A673 (cell line): ENCODE results near the gene ATP10A. TPM values are rescaled to one million over a fixed set of nuclear protein-coding genes. Genes with fewer than 3 reads are reported as not detected.

ENCODE experiments used
- BruUV-seq: library from RNA; stranded (reverse); fragments of 400-500 nt; replicated peaks from 2 replicates; lab custom pipeline; 2021; lab: Mats Ljungman, UMichigan
- CTCF ChIA-PET: fragments of 300-600 bp; sonication (Branson Sonifier 250); formaldehyde crosslinking; loops from one replicate; lab custom pipeline; 2022; ENCODE audit warnings: antibody characterized with exemption; lab: Charles Lee
- POLR2A ChIA-PET: fragments of 300-600 bp; sonication (Branson Sonifier 250); formaldehyde crosslinking; loops from one replicate; lab custom pipeline; 2022; ENCODE audit warnings: antibody characterized with exemption; ENCODE audit not compliant: low non-redundant PET; lab: Charles Lee
- DNase-seq: peaks from one replicate; pipeline ENCODE4 v3.0.0-alpha.2; 2015; ENCODE audit warnings: low spot score
- H3K27ac ChIP-seq: fragments of 200-600 bp; sonication (generic); 2 replicates; pipeline ENCODE4 v1.5.1; 2016; ENCODE audit warnings: mixed run types, low read depth, mild to moderate bottlenecking, mixed read lengths, antibody characterized with exemption, low read length; ENCODE audit not compliant: poor library complexity, severe bottlenecking
- H3K27me3 ChIP-seq: fragments of 200-600 bp; sonication (generic); replicated peaks from 2 replicates; pipeline ENCODE4 v1.6.1; 2017; ENCODE audit warnings: mixed run types, low read depth, mild to moderate bottlenecking, mixed read lengths, antibody characterized with exemption, low read length; ENCODE audit not compliant: insufficient read depth, poor library complexity
- H3K36me3 ChIP-seq: fragments of 200-600 bp; sonication (generic); 2 replicates; pipeline ENCODE4 v1.6.1; 2016; ENCODE audit warnings: mixed run types, mild to moderate bottlenecking, mixed read lengths, antibody characterized with exemption, low read length; ENCODE audit not compliant: insufficient read depth, poor library complexity, severe bottlenecking
- H3K4me1 ChIP-seq: fragments of 200-600 bp; sonication (generic); 2 replicates; pipeline ENCODE4 v1.6.1; 2017; ENCODE audit warnings: mixed run types, mild to moderate bottlenecking, mixed read lengths, antibody characterized with exemption, low read length; ENCODE audit not compliant: insufficient read depth, poor library complexity, severe bottlenecking
- H3K4me3 ChIP-seq: fragments of 200-600 bp; sonication (generic); 2 replicates; pipeline ENCODE4 v1.5.1; 2016; ENCODE audit warnings: low read depth, mixed run types, mild to moderate bottlenecking, mixed read lengths, low read length; ENCODE audit not compliant: poor library complexity, severe bottlenecking
- H3K9me3 ChIP-seq: fragments of 200-600 bp; sonication (generic); 2 replicates; pipeline ENCODE4 v1.6.1; 2016; ENCODE audit warnings: mixed run types, low read depth, mild to moderate bottlenecking, mixed read lengths, antibody characterized with exemption, low read length; ENCODE audit not compliant: poor library complexity, severe bottlenecking
- CTCF ChIP-seq: fragments of 300-800, 200-600 bp; sonication (generic); conservative IDR thresholded peaks from 2 replicates; pipeline ENCODE4 v1.5.1; 2017; ENCODE audit warnings: low read depth, mild to moderate bottlenecking, antibody characterized with exemption, low read length, moderate library complexity, mixed read lengths
- EZH2 ChIP-seq: fragments of 200-600 bp; sonication (generic); IDR thresholded peaks from 2 replicates; pipeline ENCODE4 v1.6.1; 2017; ENCODE audit warnings: borderline replicate concordance, low read depth, mild to moderate bottlenecking, mixed read lengths, antibody characterized with exemption, low read length; ENCODE audit not compliant: poor library complexity, severe bottlenecking
- intact Hi-C: fragments of 100-400 bp; cut with micrococcal nuclease; formaldehyde crosslinking; loops from one replicate; pipeline ENCODE4 v1.10.0; 2022; ENCODE audit not compliant: unreplicated experiment
- total RNA-seq: library from RNA; stranded (reverse); gene quantifications from 2 replicates; pipeline ENCODE4 v1.2.3, GENCODE V29; 2021

ATP10A gene
- total RNA-seq, 1 experiment from 2014 or later: not detected

GRCh38 chr15:25838871-25839195 lies 24.3 kb downstream of the ATP10A start:
- no TSS peak for BruUV-seq
- POLR2A ChIA-PET: no interaction called here
- TF ChIP-seq CTCF: no peak
- no peak for TF ChIP-seq EZH2
- no peak overlapping the region for H3K4me3 ChIP-seq
- intact Hi-C loops: no loop called here
- no peak for DNase-seq
- H3K9me3 ChIP-seq: peaks cover 14% of the 10 kb centered on the region
- CTCF ChIA-PET: no interaction called here
- H3K4me1 ChIP-seq: no peaks in the 10 kb centered on the region
- H3K36me3 ChIP-seq: no peaks in the 10 kb centered on the region
- no peak overlapping the region for H3K27ac ChIP-seq
- H3K27me3 ChIP-seq: no peaks in the 10 kb centered on the region

GRCh38 chr15:25838191-25838870 lies 24.8 kb downstream of the ATP10A start:
- intact Hi-C loops: no loop called here
- no TSS peak for BruUV-seq

GRCh38 chr15:25832158-25832557 lies 31.0 kb downstream of the ATP10A start:
- Histone ChIP-seq H3K4me1 (no peaks in the 10 kb centered on the region), H3K9me3 (peaks cover 39% of the 10 kb centered on the region), H3K4me3 (no peak overlapping the region), H3K36me3 (no peaks in the 10 kb centered on the region), H3K27me3 (no peaks in the 10 kb centered on the region), H3K27ac (no peak overlapping the region)
- no peak for DNase-seq
- ChIA-PET CTCF (no interaction called here), POLR2A (no interaction called here)
- intact Hi-C loops: no loop called here
- TF ChIP-seq EZH2 (no peak), CTCF (no peak)
- no TSS peak for BruUV-seq

More at GRCh38 chr15:25838191-25838870, 24.8 kb downstream of the ATP10A start:
- no peak overlapping the region for H3K4me3 ChIP-seq
- CTCF ChIA-PET: no interaction called here
- no peak overlapping the region for H3K27ac ChIP-seq
- H3K4me1 ChIP-seq: no peaks in the 10 kb centered on the region
- TF ChIP-seq EZH2: no peak
- TF ChIP-seq CTCF: no peak
- DNase-seq: peak; percentile 28
- H3K27me3 ChIP-seq: no peaks in the 10 kb centered on the region
- POLR2A ChIA-PET: no interaction called here
- H3K9me3 ChIP-seq: peaks cover 9% of the 10 kb centered on the region
- no peaks in the 10 kb centered on the region for H3K36me3 ChIP-seq
